NCI-H2227 treated with DMSO at 0.1 percent for 48 hours (cell line): ENCODE data around the gene COL12A1.

ENCODE experiments used
- DNase-seq: peaks from one replicate; lab custom pipeline; 2025; lab: John Stamatoyannopoulos, UW

Gene COL12A1

GRCh38 chr6:75096966-75097365 lies 108.9 kb downstream of the COL12A1 start:
- no peak for DNase-seq

DNA sequence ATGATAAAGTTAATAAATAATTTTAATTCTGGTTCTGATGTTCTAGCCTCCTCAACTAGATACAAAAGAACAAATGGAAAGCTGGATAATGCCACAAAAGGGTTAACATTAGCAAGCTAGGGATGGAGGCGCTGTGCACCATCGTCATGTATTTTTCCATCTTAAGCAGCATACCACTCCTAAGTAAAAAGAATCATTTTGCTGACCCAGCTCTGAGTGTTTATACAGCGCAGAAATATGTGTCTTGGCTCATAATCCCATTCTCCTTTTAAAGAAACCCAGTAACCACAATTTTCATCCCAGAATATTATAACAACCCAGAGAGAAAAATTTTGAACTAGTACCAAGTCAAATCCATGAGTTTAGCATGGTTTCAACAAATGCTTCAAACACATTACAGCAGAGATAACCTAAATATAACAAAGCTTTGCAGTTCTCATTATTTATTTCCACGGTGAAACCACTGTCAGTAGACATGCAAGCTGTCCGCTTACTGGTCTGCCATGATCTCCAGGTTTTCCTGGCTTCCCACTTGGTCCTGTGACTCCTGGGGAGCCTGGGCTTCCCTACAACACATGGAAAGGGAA lies 111.1 kb downstream of the COL12A1 start:
- no peak for DNase-seq

DNA sequence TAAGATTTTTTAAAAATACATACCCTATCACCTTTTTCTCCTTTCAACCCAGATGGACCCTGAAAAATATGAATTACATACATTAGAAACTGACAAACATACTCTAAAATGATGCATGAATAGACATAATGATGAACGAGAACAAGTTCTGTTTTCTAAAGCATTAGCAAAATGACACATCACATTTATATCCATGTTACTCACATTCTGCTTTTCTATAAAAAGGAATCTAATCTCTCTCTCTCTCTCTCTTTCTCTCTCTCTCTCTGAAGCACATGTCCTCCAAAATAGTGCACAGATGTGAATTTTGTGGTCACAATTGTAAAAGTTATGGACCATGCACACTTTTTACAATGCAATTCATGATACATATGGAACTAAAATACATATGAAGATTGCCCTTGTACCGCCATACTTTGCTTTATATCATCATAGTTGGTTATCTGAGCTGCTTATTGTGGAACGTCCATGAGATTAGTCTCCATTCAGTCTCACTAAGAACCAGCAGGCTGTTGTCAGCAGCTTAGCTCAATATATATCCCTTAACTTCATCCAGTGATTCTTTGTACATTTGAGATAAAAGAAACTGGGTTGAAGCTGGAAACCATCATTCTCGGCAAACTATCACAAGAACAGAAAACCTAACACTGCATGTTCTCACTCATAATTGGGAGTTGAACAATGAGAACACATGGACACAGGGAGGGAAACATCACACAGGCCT lies 114.2 kb downstream of the COL12A1 start:
- no peak for DNase-seq

DNA sequence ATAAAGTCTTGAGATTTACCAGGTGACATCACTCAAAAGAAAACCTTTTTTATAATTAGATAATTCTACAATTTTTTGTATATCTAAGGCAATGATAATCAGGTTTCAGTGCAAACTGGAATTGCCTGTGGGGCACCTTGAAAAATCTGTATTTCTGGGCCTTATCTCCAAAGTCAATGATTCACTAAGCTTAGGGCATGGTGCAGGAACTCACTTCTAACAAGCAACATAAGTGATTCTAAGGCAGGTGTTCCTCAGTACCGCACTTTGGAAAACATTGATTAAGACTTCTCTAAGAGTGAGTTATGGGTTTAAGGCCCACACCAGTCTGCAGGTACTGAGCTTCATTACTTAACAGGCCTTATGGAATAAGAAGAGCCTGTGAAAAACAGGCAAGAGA lies 115.3 kb downstream of the COL12A1 start:
- DNase-seq = no peak

GRCh38 chr6:75089921-75090320 lies 115.9 kb downstream of the COL12A1 start:
- no peak for DNase-seq

DNA sequence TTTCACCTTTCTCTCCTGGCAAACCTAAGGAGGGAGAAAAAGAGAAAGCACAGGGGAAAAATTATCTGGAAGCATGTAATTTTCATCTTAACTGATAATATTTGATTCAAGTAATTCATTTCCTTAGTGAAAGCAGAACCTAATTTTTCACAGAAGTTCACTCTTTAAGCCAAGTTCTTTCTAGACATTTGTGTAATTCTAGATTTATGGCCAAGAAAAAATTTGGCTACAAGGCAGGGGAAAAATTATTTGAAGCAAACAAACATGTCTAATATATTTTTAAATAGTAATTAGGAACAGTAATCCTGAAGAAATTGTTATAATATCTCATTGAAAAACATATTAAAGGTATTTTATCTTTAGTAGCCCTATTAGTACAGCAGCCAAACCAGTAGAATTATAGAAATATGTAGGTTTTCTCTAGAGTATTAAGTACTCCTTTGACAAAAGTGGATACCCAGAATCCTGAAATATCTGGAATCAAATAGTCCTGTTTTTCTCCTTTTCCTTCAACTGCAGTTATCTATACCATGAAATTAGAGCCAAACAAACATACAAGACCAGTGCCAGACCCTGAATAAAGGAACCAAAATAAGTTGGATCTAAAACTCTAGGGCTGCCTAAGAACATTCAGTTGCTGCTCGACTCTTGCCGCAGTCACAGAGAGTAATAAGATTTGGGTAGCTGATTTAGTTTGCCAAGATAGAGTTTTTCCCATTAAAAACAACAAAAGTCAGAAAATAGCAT lies 116.5 kb downstream of the COL12A1 start:
- DNase-seq = no peak

GRCh38 chr6:75085931-75086635 lies 119.8 kb downstream of the COL12A1 start:
- no peak for DNase-seq

DNA sequence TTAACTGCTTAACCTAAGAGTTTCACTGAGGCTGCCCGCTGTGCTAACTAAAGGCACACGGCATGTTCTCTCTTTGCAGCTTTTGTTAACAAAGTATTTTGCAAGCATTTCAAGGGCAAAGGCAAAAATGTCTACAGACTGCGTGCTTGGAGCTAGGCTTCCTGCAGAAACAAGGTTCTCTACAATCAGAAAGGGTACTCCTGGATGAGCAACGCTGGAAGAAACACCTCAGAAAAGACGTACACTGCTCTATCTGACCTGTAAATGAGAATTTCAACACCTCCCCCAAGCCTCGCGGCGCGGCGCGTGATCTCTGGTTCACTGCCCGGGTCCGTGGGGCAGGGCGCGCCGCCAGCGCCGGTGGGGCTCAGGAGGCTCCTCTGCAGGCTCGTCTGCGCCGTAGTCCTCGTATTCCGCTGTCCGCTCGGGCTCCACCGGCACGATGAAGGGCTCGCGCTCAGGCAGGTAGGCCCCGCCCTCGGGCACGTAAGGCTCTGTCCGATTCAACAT lies 120.9 kb downstream of the COL12A1 start:
- no peak for DNase-seq

DNA sequence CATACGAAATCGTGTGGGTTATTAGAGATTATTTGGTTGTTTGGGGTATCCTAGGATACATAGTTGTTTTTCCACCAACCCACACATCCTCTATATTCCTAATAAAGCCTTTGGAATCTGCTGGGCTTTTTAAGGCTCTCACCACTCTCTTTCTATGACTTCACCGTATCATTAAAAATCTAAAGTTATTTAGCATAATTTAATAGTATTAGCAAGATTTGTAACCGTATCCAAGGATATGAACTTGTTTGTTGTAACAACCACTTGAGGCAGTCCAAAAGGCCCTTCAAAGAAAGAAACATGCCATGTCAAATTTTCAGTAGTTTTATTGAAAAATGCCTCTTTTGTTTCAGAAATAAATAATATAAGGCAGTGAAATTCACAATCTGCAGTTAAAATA lies 121.8 kb downstream of the COL12A1 start:
- DNase-seq = no peak

DNA sequence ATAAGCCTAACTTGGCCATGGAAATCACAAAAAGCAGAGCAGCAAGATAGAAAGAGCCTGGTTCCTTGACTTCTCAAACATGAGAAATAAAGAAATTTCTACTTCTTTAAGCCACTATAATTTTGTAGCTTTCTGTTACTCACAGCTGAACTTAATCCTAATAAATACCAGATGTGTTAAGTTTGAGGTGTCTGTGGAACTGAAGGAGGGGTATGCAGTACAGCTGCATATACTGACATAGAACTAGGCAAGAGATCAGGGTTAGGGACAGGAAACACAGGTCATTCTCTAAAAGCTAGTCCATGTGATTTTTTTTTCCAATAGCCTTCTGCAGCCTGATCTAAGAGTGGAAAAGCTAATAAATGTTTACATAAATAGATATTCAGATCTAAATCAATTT lies 123.9 kb downstream of the COL12A1 start:
- no peak for DNase-seq

GRCh38 chr6:75081047-75081446 lies 124.8 kb downstream of the COL12A1 start:
- no peak for DNase-seq

DNA sequence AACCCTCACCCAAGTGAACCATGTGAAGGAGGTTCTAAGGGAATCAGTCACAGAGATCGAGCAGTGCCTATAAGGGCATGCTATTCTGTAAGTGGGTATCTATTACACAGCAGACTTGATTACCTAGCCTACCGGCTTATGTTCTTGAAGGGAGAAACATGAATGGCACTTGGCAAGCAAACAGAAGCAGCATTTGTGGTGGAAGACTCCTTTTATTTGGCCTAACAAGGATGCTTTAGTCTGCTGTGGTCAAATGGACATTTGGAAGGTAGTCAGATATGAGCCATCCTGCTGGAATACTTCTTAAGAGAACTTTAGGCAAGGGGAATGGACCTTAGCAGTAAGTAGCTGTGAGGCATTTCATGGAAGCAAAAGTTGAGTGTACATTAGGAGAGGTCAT lies 126.3 kb downstream of the COL12A1 start:
- DNase-seq = no peak

DNA sequence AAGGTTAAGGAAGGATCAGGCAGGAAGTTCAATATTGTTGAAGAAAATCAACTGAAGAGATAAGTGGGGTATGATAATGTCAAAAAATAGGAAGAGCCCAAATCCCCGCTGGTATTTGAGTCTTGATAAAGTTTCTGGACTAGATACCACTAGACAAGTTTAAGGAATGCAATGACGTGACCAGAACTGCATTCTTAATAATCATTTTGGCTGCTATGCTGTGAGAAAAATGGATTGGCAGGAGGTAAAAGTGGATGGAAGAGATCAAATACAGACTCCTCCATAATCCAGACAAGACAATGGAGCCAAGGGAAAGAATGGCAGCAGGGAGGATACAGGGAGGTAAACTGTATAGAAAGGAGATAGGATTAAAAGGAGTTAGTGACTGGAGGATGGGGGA lies 128.2 kb downstream of the COL12A1 start:
- DNase-seq = no peak

DNA sequence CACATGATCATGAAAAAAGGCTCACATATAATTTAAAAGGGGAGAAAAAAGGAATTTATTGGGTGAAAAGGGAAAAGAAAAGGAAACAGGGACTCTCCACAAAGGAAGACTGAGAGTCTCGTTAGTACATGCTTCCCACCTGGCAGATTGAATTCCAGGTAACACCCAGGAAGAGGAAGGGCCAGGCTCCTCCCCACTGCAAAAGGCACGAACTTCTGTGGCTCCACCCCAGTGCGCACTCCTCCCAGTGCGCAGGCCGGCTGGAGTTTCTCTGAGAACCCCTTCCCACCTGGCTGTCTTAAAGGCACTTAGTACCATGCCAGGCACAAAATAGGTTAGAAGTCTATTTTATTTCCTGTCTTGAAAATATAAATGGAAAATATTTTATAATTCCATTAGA lies 129.8 kb downstream of the COL12A1 start:
- DNase-seq = no peak

DNA sequence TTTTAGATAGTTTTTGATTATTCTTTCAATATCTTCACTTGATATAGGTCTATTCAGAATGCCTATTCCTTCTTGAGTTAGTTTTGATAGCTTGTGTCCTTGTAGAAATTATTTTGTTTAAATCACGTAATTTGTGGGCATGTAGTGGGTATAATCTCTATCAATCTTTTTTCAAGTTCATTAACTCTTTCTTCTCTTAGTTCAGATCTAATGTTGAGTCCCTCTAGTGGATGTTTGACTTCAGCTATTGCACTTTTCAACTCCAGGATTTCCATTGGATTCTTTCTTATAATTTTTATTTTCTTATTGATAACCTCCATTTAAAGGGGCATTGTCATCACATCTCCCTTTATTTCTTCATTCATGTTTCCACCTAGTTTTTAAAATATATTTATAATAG lies 135.6 kb downstream of the COL12A1 start:
- no peak for DNase-seq

DNA sequence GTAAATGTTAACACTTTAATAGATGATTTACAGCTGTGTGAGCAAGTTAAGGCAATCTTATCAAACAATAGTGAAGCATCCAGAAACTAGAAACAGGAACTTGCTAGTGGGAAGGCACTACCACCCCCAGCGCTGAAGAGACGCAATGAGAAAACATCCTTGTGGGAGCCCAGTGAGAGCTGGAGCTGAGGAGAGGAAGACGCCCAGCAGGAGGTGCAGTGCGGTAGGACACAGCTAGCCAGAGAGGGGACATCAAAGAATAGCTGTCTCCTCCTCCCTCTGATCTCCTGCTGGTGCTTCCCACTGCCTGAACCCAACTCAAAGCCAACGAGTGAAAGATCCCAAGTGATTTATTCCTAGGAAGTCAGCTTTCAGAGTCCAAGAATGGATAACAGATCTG lies 140.3 kb downstream of the COL12A1 start:
- DNase-seq = no peak

GRCh38 chr6:75052491-75052890 lies 153.4 kb downstream of the COL12A1 start:
- no peak for DNase-seq

DNA sequence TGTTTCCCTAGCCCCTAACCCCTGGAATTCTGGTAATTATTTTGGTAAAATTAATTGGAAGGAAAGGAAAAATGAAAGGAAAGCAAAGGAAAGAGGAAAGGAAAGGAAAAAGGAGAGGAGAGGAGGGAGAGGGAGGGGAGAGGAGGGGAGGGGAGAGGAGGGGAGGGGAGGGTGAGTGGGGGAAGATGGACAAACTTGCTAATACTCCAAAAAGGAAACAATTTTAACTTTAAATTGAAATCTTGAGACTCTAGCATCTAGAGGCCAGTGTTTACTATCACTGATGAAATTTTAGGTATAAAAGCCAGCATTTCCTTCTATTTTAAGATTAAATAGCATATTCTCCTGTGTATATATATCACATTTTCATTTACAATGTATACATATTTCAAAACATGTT lies 156.5 kb downstream of the COL12A1 start:
- no peak for DNase-seq

DNA sequence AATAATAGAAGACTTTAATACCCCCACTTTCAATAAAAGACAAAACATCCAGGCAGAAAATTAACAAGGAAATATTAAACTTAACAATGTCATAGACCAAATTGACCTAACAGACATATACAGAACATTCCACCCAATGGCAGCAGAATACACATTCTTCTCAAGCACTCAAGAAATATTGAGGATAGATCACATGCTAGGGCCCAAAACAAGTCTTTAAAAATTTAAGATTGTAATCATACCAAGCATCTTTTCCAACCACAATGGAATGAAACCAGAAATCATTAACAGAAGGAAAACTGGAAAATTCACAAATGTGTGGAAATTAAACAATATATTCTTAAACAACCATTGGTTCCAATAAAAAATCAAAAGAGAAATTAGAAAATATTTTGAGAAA lies 161.0 kb downstream of the COL12A1 start:
- no peak for DNase-seq

GRCh38 chr6:75041381-75041780 lies 164.5 kb downstream of the COL12A1 start:
- DNase-seq = no peak
